ENCODE data around the gene RMND1.
"Not testable (repeated sequence)": the region's sequence is repeated elsewhere in the genome, so short reads cannot be mapped to it uniquely, and the experiment has no call there.

The RMND1 gene

DNA sequence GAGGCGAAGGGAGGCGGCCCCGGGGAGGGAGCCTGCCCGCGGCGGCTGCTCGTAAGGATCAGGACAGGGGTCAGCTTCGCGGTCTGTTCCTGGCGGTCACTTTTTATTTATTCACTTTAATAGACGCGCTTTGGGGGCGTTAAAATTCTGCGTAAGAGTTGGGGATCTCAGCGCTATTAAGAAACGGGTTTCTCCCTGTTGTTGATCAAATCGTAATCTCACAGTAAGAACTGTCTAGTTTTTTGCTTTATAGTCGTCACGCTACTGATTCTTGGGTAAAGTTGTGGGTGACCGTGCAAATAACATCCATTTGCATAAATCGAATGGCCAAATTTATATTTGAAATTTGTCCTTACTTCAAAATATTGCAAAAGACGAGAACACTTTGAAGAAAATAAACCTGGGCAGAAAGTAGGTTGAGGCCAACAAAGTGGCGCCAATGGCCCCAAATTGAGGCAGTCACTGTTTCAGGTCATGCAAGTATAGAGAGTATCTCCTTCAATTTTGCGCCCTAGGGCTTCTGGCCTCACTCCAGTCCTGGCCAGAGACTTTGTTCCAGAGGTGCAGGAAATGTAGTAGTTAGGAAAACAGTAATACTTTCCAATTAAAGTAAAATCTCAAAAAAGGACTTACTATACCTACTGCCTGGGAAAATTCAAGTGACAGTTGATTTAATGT is 963 bp upstream of the RMND1 start:
- DNase-seq (ENCODE audit: low read depth in 2 of 3, low spot score in 2 of 3): no peak

GRCh38 chr6:151451417-151451949 is 443 bp downstream of the RMND1 start:
- no peak for DNase-seq (ENCODE audit: low read depth in 2 of 3, low spot score in 2 of 3)

DNA sequence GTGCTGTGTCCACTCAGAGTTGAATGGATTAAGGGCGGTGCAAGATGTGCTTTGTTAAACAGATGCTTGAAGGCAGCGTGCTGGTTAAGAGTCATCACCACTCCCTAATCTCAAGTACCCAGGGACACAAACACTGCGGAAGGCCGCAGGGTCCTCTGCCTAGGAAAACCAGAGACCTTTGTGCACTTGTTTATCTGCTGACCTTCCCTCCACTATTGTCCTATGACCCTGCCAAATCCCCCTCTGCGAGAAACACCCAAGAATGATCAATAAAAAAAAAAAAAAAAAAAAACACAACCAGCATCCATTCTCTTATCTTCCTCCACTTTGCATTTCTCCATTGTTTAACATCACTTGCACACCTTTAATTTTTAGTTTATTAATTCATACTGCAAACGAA is 998 bp downstream of the RMND1 start:
- not testable (repeated sequence) for DNase-seq (ENCODE audit: low read depth in 2 of 3, low spot score in 2 of 3)

DNA sequence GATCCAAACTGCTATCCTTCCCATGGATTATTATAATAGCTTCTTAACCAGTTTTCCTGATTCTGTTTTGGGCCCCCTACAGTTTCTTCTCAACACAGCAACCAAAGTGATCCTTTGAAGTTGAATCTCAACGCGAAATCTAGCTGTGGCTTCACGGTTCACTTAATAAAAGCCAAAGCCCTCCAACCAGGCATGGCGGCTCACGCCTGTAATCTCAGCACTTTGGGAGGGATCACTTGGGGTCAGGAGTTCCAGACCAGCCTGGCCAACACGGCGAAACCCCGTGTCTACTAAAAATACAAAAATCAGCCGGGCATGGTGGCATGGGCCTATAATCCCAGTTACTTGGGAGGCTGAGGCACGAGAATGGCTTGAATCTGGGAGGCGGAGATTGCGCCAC is 3.3 kb downstream of the RMND1 start:
- DNase-seq (ENCODE audit: low read depth in 2 of 3, low spot score in 2 of 3): no peak

- DNase-seq (ENCODE audit: low read depth in 2 of 3, low spot score in 2 of 3): no peak
These were observed 4.7 kb downstream of the RMND1 start for GRCh38 chr6:151447237-151447636.

DNA sequence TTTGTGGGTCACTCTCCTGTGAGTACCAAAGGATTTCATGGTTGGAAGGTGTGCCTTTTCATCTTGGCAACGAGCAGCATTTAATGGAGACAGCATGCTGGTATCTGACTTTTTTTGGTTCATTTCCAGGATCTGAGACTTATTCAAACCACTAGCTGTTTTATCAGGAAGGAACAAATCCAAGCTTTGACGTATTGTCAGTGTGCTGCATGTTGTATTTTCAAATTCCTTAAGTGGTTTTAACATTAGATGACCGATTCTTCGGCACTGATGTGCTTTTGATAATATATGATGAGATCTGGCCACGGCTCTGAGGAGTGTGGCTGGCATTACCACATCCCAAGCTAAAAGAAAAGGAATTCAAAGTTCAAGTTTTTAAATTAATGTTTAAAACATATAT is 6.4 kb downstream of the RMND1 start:
- no peak for DNase-seq (ENCODE audit: low read depth in 2 of 3, low spot score in 2 of 3)

- DNase-seq (ENCODE audit: low read depth in 2 of 3, low spot score in 2 of 3): no peak
These were observed 7.9 kb downstream of the RMND1 start for GRCh38 chr6:151443911-151444621.

DNA sequence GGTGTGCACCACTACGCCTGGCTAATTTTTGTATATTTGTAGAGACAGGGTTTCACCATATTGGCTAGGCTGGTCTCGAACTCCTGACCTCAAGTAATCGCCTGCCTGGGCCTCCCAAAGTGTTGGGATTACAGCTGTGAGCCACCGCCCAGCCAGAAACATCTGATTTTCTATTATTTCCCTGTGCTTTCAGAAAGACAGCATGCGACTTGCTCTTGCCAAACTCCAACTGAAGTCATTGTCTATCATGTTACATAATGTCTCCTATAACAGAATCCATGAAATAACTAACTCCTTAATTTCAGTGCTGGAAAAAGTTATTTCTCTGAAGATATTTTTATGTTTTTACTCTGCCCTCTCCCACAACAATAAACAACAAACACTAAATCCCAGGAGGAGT is 8.5 kb downstream of the RMND1 start:
- DNase-seq (ENCODE audit: low read depth in 2 of 3, low spot score in 2 of 3): no peak

GRCh38 chr6:151442371-151442770 is 9.6 kb downstream of the RMND1 start:
- no peak for DNase-seq (ENCODE audit: low read depth in 2 of 3, low spot score in 2 of 3)

DNA sequence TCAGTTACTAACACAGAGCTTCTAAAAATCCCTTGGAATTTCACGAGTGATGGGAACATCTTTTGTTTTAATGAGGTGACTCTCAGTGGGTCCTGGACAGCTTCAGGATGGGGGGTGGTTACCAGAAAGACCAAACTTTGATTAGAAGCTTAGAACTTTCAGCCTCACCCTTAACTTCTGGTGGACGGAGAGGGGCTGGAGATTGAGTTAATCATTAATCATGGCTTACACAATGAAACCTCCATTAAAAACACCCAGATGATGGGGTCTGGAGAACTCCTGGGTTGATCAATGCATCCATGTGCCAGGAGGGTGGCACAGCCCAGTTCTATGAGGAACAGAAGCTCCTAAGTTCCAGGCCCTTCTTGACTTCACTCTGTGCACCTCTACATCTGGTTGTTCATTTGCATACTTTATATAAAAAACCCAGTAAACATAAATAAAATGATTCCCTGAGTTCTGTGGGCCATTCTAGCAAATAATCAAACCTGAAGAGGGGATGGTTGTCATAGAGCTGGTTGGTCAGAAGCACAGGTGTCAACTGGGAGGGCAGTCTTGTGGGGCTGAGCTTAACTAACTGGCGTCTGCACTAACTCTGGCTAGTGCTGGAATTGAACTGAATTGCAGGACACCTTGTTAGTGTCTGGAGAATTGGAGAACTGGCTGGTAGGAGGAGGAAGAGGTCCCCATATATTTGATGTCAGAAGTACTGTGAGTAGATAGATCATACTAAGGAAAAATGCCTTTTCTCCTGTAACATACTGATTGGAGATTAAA is 10.3 kb downstream of the RMND1 start:
- DNase-seq (ENCODE audit: low read depth in 2 of 3, low spot score in 2 of 3): no peak

DNA sequence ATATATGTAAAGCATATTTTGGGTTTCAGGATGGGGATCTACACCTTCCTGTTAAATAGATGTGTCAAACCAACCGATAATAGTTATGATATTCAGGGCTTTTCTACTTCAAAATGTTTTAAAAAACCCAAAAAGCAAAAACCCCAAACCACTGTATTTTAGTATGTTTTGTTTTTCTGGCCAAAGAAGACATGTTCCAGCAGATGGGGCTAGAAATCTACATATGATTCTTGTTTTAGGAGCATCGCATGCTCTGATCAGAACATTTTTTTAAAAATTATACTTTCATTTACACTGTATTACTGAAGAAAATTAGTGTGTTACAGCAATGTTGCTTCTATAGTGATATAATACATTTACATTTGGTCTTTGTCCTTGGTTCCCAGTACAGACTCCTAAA is 11.0 kb downstream of the RMND1 start:
- DNase-seq (ENCODE audit: low read depth in 2 of 3, low spot score in 2 of 3): no peak

DNA sequence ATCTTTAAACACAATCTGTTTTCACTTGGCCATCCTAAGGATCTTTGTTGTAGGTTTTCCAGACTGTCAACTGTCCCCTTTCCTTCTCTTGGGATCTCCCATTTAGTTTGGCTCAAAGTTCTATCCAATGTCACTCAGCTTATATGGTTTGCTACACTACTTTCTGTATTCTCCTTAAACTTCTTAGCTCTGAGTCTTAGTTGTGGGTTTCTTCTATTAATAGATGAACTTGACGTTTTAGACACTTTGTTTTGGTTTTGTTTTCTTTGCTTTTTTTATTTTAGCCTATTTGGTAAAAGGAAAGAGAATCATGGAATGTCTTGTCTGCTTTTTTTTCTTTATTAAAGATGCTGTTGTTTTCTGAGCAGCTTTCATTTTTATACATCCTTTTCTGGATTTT is 11.4 kb downstream of the RMND1 start:
- DNase-seq (ENCODE audit: low read depth in 2 of 3, low spot score in 2 of 3): no peak

- no peak for DNase-seq (ENCODE audit: low read depth in 2 of 3, low spot score in 2 of 3)
These were observed 14.5 kb downstream of the RMND1 start for GRCh38 chr6:151437401-151437800.

GRCh38 chr6:151436802-151437201 is 15.1 kb downstream of the RMND1 start:
- no peak for DNase-seq (ENCODE audit: low read depth in 2 of 3, low spot score in 2 of 3)

DNA sequence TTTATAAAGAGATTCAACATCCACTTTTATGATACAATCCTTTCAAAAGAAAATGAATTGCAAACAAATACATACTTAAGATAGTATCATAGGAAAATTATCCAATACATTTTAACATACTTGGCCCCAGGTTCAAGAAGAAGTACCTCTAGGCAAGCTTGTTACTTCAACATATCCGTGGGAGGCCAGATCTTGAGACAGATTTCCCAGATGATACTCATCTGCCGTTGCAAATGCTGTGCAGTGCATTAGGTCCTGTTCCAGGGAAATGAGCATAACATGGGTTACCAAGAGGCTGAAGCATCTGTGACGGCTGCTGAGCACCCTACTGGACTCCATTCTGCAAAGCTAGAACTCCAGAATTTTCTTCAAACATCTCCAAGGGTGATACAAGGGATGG is 15.6 kb downstream of the RMND1 start:
- no peak for DNase-seq (ENCODE audit: low read depth in 2 of 3, low spot score in 2 of 3)

DNA sequence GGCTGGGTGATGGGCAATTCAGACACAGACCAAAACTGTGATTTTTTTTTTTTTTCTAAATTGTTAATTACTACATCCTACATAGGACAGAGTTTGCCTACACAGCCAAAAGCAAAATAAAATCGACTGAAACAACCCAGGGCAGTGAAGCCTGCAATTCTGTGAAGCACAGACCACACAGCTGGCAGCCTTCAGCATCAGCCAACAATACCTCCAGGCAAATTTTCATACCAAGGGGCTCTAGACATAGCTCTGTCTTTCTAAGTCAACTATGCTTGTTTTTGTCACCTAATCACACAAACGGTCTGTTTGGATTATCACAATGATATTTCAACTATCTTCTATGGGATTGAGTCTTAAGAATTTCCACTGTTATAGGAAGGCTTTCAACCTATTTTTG is 17.6 kb downstream of the RMND1 start:
- no peak for DNase-seq (ENCODE audit: low read depth in 2 of 3, low spot score in 2 of 3)

GRCh38 chr6:151432651-151433050 is 19.3 kb downstream of the RMND1 start:
- no peak for DNase-seq (ENCODE audit: low read depth in 2 of 3, low spot score in 2 of 3)

DNA sequence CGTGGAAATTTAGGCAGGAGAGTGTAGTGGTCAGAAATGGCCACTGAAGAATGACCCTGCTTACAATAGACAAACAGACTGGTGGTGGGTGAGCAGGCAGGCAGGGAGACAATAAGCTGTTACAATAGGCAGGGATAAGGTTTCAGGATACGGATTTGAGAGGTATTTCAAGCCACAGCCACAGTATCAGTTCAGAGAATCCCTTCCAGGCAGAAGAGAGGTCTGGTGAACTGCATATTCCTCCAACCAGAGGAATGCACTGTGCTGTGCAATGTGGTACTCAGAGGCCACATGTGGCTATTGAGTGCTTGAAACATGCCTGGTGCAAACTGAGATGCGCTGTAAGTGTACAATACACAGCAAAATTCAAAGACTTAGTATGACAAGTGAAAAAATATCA is 20.6 kb downstream of the RMND1 start:
- no peak for DNase-seq (ENCODE audit: low read depth in 2 of 3, low spot score in 2 of 3)

DNA sequence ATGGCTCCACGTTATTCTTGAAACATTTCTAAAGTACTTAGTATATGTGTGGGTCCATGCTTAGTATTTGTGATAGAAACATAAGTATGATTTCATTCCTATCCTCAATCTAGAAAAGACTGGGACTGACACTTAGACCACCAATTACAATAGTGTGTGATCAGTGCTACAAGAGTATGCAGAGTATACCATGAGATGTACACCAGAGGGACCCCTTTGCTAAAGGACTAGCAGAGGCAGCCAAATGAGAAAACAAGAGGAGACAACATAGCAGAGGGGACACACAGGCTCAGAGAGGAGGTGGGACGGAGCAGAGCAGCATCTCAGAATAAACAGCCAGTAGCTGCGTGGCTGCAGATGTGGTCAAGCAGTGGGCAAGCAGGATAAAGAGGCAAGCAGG is 21.0 kb downstream of the RMND1 start:
- DNase-seq (ENCODE audit: low read depth in 2 of 3, low spot score in 2 of 3): no peak

GRCh38 chr6:151428093-151428735 is 23.7 kb downstream of the RMND1 start:
- DNase-seq (ENCODE audit: low read depth in 2 of 3, low spot score in 2 of 3): no peak

- no peak for DNase-seq (ENCODE audit: low read depth in 2 of 3, low spot score in 2 of 3)
These were observed 26.4 kb downstream of the RMND1 start for GRCh38 chr6:151425561-151425960.
